K562 (cell line): ENCODE data around the gene KASH5. TPM values are rescaled to one million over a fixed set of nuclear protein-coding genes. Genes with fewer than 3 reads are reported as not detected.

Experiments used
- ATAC-seq: fragments of 200-7000 bp; cut with Tn5 transposase; 3 replicates; pipeline ENCODE4 v1.9.1; 2020; ENCODE audit warnings: moderate library complexity
- BruUV-seq: library from RNA; stranded (reverse); fragments of 400-500 nt; replicated peaks from 2 replicates; lab custom pipeline; 2021; lab: Mats Ljungman, UMichigan
- CTCF ChIA-PET: fragments of 300-600 bp; formaldehyde crosslinking; extraction: SDS; loops from one replicate; lab custom pipeline; 2021; ENCODE audit warnings: low intra/inter-chr PET ratio; lab: Yijun Ruan, JAX
- POLR2A ChIA-PET: fragments of 300-600, 350-650 bp; sonication (Branson Sonifier 250); formaldehyde crosslinking; extraction: SDS; loops from one replicate; lab custom pipeline; 2021; ENCODE audit warnings: antibody characterized with exemption, inconsistent platforms; lab: Yijun Ruan, JAX
- DNase-seq, 4 experiments: peaks; one replicate each; pipeline versions ENCODE4 v3.0.0 to v3.0.0-alpha.2; 2011 to 2018; ENCODE audit warnings: low spot score in 3 of 4, mixed read lengths in 3 of 4; ENCODE audit errors: extremely low read depth in 1 of 4
- FAIRE-seq: peaks from 2 replicates; lab custom pipeline; 2011; peaks lifted over from hg19 to GRCh38; lab: Jason Lieb, UNC
- H2AFZ ChIP-seq: 2 replicates; pipeline ENCODE4 v1.6.0; 2011; ENCODE audit warnings: low read depth, low read length, control low read depth, inconsistent platforms
- H3K27ac ChIP-seq: fragments of 200-600 bp; 3 replicates; pipeline ENCODE4 v1.8.0; 2011; ENCODE audit warnings: low read depth, mild to moderate bottlenecking, control low read depth, inconsistent platforms, low read length, moderate library complexity, mixed read lengths; ENCODE audit errors: extremely low read depth
- H3K27me3 ChIP-seq, 2 experiments: fragments of 300-600 bp in 1 of 2; 2 replicates in 1 of 2; 3 replicates in 1 of 2; pipeline versions ENCODE4 v1.6.0 to v1.8.0; 2011; ENCODE audit warnings: inconsistent platforms in 2 of 2, low read length in 2 of 2, mild to moderate bottlenecking in 1 of 2, mixed read lengths in 1 of 2, moderate library complexity in 1 of 2; ENCODE audit not compliant: control insufficient read depth in 2 of 2, insufficient read depth in 2 of 2
- H3K36me3 ChIP-seq: fragments of 300-600 bp; 3 replicates; pipeline ENCODE4 v1.8.0; 2011; ENCODE audit warnings: mild to moderate bottlenecking, low read length, inconsistent platforms; ENCODE audit not compliant: control insufficient read depth, insufficient read depth
- H3K4me1 ChIP-seq, 2 experiments: fragments of 200-600 bp in 1 of 2; replicated peaks in 1 of 2; 2 replicates in 1 of 2; 3 replicates in 1 of 2; pipeline versions ENCODE4 v1.5.1 to v1.8.0; 2011; ENCODE audit warnings: inconsistent platforms in 2 of 2, low read length in 2 of 2, mild to moderate bottlenecking in 1 of 2, mixed read lengths in 1 of 2, moderate library complexity in 1 of 2; ENCODE audit not compliant: control insufficient read depth in 2 of 2, insufficient read depth in 2 of 2
- H3K4me2 ChIP-seq: 2 replicates; pipeline ENCODE4 v1.6.1; 2011; ENCODE audit warnings: low read length, control low read depth, inconsistent platforms, mixed read lengths; ENCODE audit not compliant: insufficient read depth
- H3K4me3 ChIP-seq: fragments of 200-600 bp; sonication (generic), shearing (Covaris generic); 2 replicates; pipeline ENCODE4 v1.5.1; 2016; ENCODE audit warnings: control low read depth, inconsistent platforms
- H3K79me2 ChIP-seq: fragments of 200-600 bp; 3 replicates; pipeline ENCODE4 v1.8.0; 2011; ENCODE audit warnings: low read length, inconsistent platforms; ENCODE audit not compliant: control insufficient read depth, insufficient read depth
- H3K9ac ChIP-seq, 2 experiments: 2 replicates each; pipeline versions ENCODE4 v1.6.0 to v1.6.1; 2011; ENCODE audit warnings: low read depth in 2 of 2, low read length in 2 of 2, control low read depth in 1 of 2, inconsistent platforms in 1 of 2, mild to moderate bottlenecking in 1 of 2, mixed read lengths in 1 of 2; ENCODE audit not compliant: insufficient read depth in 1 of 2
- H3K9me1 ChIP-seq: one replicate; pipeline ENCODE4 v1.6.0; 2011; ENCODE audit warnings: inconsistent platforms, mild to moderate bottlenecking, low read length, moderate library complexity; ENCODE audit not compliant: control insufficient read depth, insufficient read depth
- H3K9me3 ChIP-seq: replicated peaks from 2 replicates; pipeline ENCODE4 v1.5.1; 2011; ENCODE audit warnings: low read depth, low read length, inconsistent platforms; ENCODE audit not compliant: control insufficient read depth, insufficient read depth
- H4K20me1 ChIP-seq: replicated peaks from 2 replicates; pipeline ENCODE4 v1.6.1; 2011; ENCODE audit warnings: low read length, inconsistent platforms, mixed read lengths; ENCODE audit not compliant: control insufficient read depth, insufficient read depth
- AFF1 ChIP-seq, 2 experiments: fragments of 450-650 bp; IDR thresholded peaks; 2 replicates each; pipeline ENCODE4 v1.6.1; 2018; ENCODE audit warnings: mild to moderate bottlenecking in 2 of 2, low read depth in 1 of 2; ENCODE audit not compliant: partially characterized antibody in 2 of 2
- ARID3A ChIP-seq: IDR thresholded peaks from 2 replicates; pipeline ENCODE4 v1.6.1; 2012; ENCODE audit warnings: low read depth, low read length, improper control_type of control experiment, borderline replicate concordance
- BCOR ChIP-seq: fragments of 450-650 bp; IDR thresholded peaks from 2 replicates; pipeline ENCODE4 v1.6.1; 2016
- CHCHD3 ChIP-seq: fragments of 250-450 bp; sonication (Bioruptor Pico); IDR thresholded peaks from 2 replicates; pipeline ENCODE4 v2.1.2; 2022; ENCODE audit warnings: mild to moderate bottlenecking
- NFATC3 ChIP-seq: fragments of 450-650 bp; IDR thresholded peaks from 2 replicates; pipeline ENCODE4 v1.6.1; 2017; ENCODE audit warnings: mild to moderate bottlenecking
- NFYB ChIP-seq: IDR thresholded peaks from 2 replicates; pipeline ENCODE4 v1.6.1; 2011; ENCODE audit warnings: mild to moderate bottlenecking, moderate library complexity; ENCODE audit not compliant: insufficient read length; ENCODE audit errors: extremely low read depth
- RBBP5 ChIP-seq: fragments of 200-600 bp; sonication (generic); IDR thresholded peaks from 2 replicates; pipeline ENCODE4 v1.6.1; 2012; ENCODE audit warnings: borderline replicate concordance, mild to moderate bottlenecking, low read length, control low read depth, inconsistent platforms; ENCODE audit not compliant: insufficient read depth, poor library complexity, severe bottlenecking
- STAT5B ChIP-seq: fragments of 250-450 bp; sonication (Bioruptor Pico); IDR thresholded peaks from 2 replicates; pipeline ENCODE4 v1.8.0; 2021; ENCODE audit warnings: mild to moderate bottlenecking, inconsistent platforms
- ZNF174 ChIP-seq: fragments of 250-450 bp; sonication (Bioruptor Pico); IDR thresholded peaks from 2 replicates; pipeline ENCODE4 v1.4.0; 2020; ENCODE audit warnings: mild to moderate bottlenecking
- ZNF324 ChIP-seq: fragments of 250-450 bp; sonication (Bioruptor Pico); IDR thresholded peaks from 2 replicates; pipeline ENCODE4 v1.4.0; 2020; ENCODE audit warnings: mild to moderate bottlenecking
- ZNF764 ChIP-seq: fragments of 250-450 bp; sonication (Bioruptor Pico); IDR thresholded peaks from 2 replicates; pipeline ENCODE4 v1.4.0; 2020; ENCODE audit warnings: low read depth, mild to moderate bottlenecking, moderate library complexity
- WGBS: fragments of 100-300 bp; shearing (Covaris generic); methylation state at CpG from one replicate; pipeline ENCODE4 v1.1.6; 2016; ENCODE audit warnings: low coverage, mixed read lengths; ENCODE audit not compliant: insufficient coverage; ENCODE audit errors: missing lambda C conversion rate; 5-methylcytosine and 5-hydroxymethylcytosine counted together
- in situ Hi-C: fragments of 300-500 bp; cut with MboI; formaldehyde crosslinking; loops from 4 replicates; pipeline ENCODE4 v1.15.0; 2018; ENCODE audit warnings: inconsistent platforms, mixed read lengths
- intact Hi-C: fragments of 100-400 bp; cut with micrococcal nuclease; formaldehyde crosslinking; loops from 2 replicates; pipeline ENCODE4 v1.14.2; 2022
- polyA plus RNA-seq, 8 experiments: library from polyadenylated mRNA; depleted of rRNA in 4 of 8; stranded (reverse) in 5 of 8; unstranded in 3 of 8; fragments of >200 nt; fragmentation: Nextera tagmentation in 2 of 8; fragmentation: Illumina TruSeq in 1 of 8; extraction: Ambion mirVana in 2 of 8; extraction: Trizol in 1 of 8; gene quantifications; 2 replicates each; pipeline versions ENCODE4 v1.2.1 to v1.2.3, GENCODE V29; 2011 to 2014; ENCODE audit warnings: inconsistent platforms in 1 of 8, missing spikeins in 1 of 8
- total RNA-seq, 7 experiments: library from RNA; depleted of rRNA in 6 of 7; stranded (reverse); fragments of >200 nt in 6 of 7; fragmentation: Illumina TruSeq in 2 of 7; extraction: Trizol in 2 of 7; gene quantifications; 2 replicates each; pipeline versions ENCODE4 v1.2.1 to v1.2.3, GENCODE V29; 2011 to 2021; ENCODE audit warnings: low replicate concordance in 1 of 7

Gene KASH5
- total and polyA plus RNA-seq, 9 of the 15 experiments (the other 6 are each of a cell fraction or from before 2014, with no cell fraction given) = 0.07 to 0.84 (median 0.34) TPM; not detected in 1

GRCh38 chr19:49439836-49440235, 51.8 kb downstream of the KASH5 start (continued):
- TF ChIP-seq ARID3A (no peak), NFATC3 (no peak)
- TF ChIP-seq, all 486 proteins: peak for 0

GRCh38 chr19:49440439-49441209, 52.6 kb downstream of the KASH5 start:
- H3K27me3 ChIP-seq = peaks cover 7 to 19% of the 10 kb centered on the region in 2 experiments; a peak in 4 of 5 replicates
- peak overlapping the region; percentile 78; the same call in 1 of the 2 replicates for H2AFZ ChIP-seq
- POLR2A ChIA-PET = interaction anchor here (0.6 to 3.7 kb wide), 3 partner anchors 9 to 208 kb away, joined by 3 to 14 read pairs (median 3); no protein-coding TSS in a partner anchor
- in situ Hi-C loops = no loop called here
- H3K4me1 ChIP-seq = peaks cover 37 to 50% of the 10 kb centered on the region in 2 experiments
- no TSS peak for BruUV-seq
- ATAC-seq (no peak), FAIRE-seq (no peak), DNase-seq (no peak)
- no peaks in the 10 kb centered on the region for H3K9me3 ChIP-seq
- no peak overlapping the region for H3K27ac ChIP-seq
- peak overlapping the region in 1 of 2 experiments; percentile 89; a peak in 3 of 4 replicates for H3K9ac ChIP-seq
- no peaks in the 10 kb centered on the region for H3K79me2 ChIP-seq
- H3K4me2 ChIP-seq = peak overlapping the region; percentile 78
- no peaks in the 10 kb centered on the region for H3K9me1 ChIP-seq
- intact Hi-C loops = loop anchor here (5.0 to 10.0 kb wide), 2 partner anchors 176 to 288 kb away; no protein-coding TSS in a partner anchor
- CTCF ChIA-PET = no interaction called here
- H3K36me3 ChIP-seq = no peaks in the 10 kb centered on the region
- 10% methylated on average over 15 of the region's 19 CpGs for WGBS
- H4K20me1 ChIP-seq = no peaks in the 10 kb centered on the region
- peak overlapping the region; percentile 48 for H3K4me3 ChIP-seq
- TF ChIP-seq STAT5B (CRISPR knock-in tag) (no peak), ZNF324 (CRISPR knock-in tag) (no peak), RBBP5 (no peak), AFF1 (IDR thresholded peaks at IDR 0.05; ENCODE audit: low read depth in 1 of 2, partially characterized antibody in 2 of 2) (peak in 1 of 2 experiments; percentile 26), CHCHD3 (CRISPR knock-in tag) (no peak), ZNF764 (no peak), NFYB (no peak), BCOR (peak; percentile 67; the same call in 1 of the 2 replicates), ZNF174 (no peak)
